GM06990 (cell line): Measurements from ENCODE around the gene RFX4.

Experiments
- DNase-seq: peaks from one replicate; pipeline ENCODE4 v3.0.0-alpha.2; 2011; ENCODE audit not compliant: insufficient read length; ENCODE audit errors: extremely low read depth
- H3K27me3 ChIP-seq: replicated peaks from 2 replicates; pipeline ENCODE4 v1.6.0; 2011; ENCODE audit warnings: low read length; ENCODE audit not compliant: control insufficient read depth, insufficient read depth
- H3K36me3 ChIP-seq: 2 replicates; pipeline ENCODE4 v1.5.1; 2011; ENCODE audit warnings: low read length; ENCODE audit not compliant: control insufficient read depth, insufficient read depth
- H3K4me3 ChIP-seq: replicated peaks from 2 replicates; pipeline ENCODE4 v1.5.1; 2011; ENCODE audit warnings: low read depth, mild to moderate bottlenecking, control low read depth, low read length
- CTCF ChIP-seq: IDR thresholded peaks from 2 replicates; pipeline ENCODE4 v1.5.1; 2011; ENCODE audit warnings: low read length, control low read depth, mild to moderate bottlenecking, inconsistent platforms; ENCODE audit not compliant: insufficient read depth, poor library complexity, severe bottlenecking

Gene RFX4

GRCh38 chr12:106757623-106758348 lies 175.0 kb downstream of the RFX4 start:
- H3K4me3 ChIP-seq = no peak overlapping the region
- DNase-seq = no peak
- TF ChIP-seq CTCF = no peak
- H3K36me3 ChIP-seq = no peaks in the 10 kb centered on the region
- no peaks in the 10 kb centered on the region for H3K27me3 ChIP-seq

GRCh38 chr12:106758349-106759110 lies 175.7 kb downstream of the RFX4 start:
- DNase-seq = no peak
- Histone ChIP-seq H3K4me3 (no peak overlapping the region), H3K36me3 (no peaks in the 10 kb centered on the region), H3K27me3 (no peaks in the 10 kb centered on the region)
- TF ChIP-seq CTCF = no peak

- DNase-seq = no peak
- peak overlapping the region; percentile 55 for H3K4me3 ChIP-seq
- H3K36me3 ChIP-seq = no peaks in the 10 kb centered on the region
- no peak for TF ChIP-seq CTCF
- no peaks in the 10 kb centered on the region for H3K27me3 ChIP-seq
Observed at GRCh38 chr12:106759526-106760183, 176.9 kb downstream of the RFX4 start.

GRCh38 chr12:106760184-106760531 lies 177.4 kb downstream of the RFX4 start:
- Histone ChIP-seq H3K27me3 (no peaks in the 10 kb centered on the region), H3K4me3 (peak overlapping the region; percentile 55), H3K36me3 (no peaks in the 10 kb centered on the region)
- TF ChIP-seq CTCF = no peak
- peak; percentile 72 for DNase-seq

- H3K27me3 ChIP-seq = no peaks in the 10 kb centered on the region
- no peak overlapping the region for H3K4me3 ChIP-seq
- no peak for DNase-seq
- TF ChIP-seq CTCF = no peak
- H3K36me3 ChIP-seq = no peaks in the 10 kb centered on the region
Observed at GRCh38 chr12:106764220-106764619, 181.4 kb downstream of the RFX4 start.
